Amniotic epithelial cell (primary cell): ENCODE measurements around the gene EVC.
A peak's percentile ranks its signal among the peaks of the same experiment; 100 is the strongest.
"Not testable (repeated sequence)": the region's sequence is repeated elsewhere in the genome, so short reads cannot be mapped to it uniquely, and the experiment has no call there.

ENCODE experiments used
- DNase-seq: peaks from one replicate; pipeline ENCODE4 v3.0.0-alpha.2; 2010; ENCODE audit warnings: low read depth

The EVC gene

DNA sequence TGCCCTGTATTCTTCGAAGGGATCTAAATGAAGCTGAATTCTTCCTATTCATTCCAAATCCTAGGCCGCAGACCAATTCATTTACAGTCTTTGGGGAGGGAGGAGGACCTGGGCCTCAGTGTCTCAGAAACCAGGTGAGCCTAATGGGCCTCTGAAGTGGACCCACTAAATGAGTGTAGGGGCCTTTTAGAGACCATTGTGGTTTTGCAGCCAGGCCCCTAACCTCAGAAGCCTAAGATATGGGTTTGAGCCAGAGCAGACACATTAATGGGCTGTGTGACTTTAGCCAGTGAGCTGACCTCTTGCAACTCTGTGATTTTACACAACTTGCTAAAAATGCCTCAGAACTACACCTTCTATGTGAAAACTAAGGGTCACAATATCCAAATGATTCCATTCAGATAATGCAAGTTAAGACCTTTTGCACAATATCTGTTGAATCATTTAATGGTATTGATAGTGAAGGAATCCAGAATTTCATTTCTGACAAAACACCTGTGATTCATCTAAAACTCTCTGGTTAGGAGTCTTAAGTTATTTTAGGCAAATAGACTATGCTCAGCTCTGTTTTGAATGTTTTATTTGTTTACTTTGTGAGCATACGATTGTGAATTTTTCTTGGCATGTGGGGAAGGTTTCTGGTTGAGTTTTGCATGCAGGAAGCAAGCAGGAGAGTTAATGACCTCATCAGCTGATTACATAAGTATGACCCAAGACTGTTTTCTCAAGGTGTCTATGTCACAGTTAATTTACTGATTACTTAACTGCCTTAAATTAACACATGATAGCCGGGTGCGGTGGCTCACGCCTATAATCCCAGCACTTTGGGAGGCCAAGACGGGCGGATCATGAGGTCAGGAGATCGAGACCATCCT, 75.0 kb downstream of the EVC start:
- peak; percentile 84 for DNase-seq

DNA sequence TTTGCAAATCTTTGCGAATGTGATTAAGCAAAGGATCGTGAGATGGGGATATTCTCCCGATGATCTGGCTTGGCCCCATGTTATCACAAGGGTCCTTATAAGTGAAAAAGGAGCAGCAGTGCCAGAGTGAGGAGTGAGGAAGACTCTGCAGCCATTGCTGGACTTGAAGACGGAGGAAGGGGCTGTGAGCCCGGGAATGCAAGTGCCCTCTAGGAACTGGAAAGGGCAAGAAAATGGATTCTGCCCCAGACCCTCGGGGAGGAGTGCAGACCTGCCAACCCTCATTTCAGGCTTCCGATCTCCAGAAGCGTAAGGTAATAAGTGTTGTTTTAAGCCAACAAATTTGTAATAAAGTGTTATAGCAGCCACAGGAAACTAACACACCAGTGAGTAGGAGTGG, 76.3 kb downstream of the EVC start:
- DNase-seq = no peak

DNA sequence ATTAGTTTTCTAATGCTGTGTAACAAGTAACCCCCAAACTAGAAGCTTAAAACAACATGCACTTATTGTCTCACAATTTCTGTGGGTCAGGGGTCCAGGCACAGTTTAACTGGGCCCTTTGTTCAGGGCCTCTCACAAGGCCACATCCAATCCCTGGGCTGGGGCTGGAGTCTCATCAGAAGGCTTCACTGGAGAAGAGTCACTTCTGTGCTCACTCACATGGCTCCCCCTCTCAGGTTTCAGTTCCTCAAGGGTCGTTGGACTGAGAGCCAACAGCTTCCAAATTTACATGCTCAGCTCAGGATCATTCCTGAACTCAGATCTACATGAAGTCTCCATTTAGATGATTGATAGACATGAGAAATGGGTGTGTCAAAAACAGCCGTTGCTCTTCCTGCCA, 77.1 kb downstream of the EVC start:
- DNase-seq = no peak

DNA sequence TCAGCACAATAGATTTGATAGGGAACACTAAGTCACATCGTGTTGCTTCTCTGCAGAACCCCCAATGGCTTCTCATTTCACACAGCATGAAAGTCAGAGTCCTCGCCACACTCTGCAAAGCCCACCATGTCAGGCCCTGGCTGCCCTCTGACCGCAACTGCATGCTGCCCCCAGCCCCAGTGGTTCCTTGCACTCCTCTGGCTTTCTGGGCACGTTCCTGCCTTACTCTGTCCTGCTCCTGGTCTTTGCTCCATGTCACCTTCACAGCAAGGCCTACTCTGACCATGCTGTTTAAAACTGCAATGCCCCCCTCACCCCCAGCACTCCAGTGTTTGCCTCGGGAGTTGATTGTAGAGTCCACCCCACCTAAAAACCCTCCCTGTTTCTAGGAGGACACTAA, 78.1 kb downstream of the EVC start:
- no peak for DNase-seq

DNA sequence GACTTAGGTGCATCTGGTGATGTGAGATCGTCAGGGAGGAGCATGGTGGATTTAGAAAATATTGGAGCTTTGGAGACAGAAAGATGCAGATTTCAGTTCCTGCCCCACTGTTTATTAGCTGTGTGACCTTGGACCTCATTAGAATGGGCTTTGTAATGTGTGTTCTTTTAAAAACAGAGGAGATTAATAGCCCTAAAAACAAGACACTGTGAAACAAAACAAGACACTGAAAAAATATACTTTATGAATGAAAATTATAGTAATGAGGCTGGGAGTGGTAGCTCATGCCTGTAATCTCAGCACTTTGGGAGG, 79.5 kb downstream of the EVC start:
- DNase-seq = no peak

DNA sequence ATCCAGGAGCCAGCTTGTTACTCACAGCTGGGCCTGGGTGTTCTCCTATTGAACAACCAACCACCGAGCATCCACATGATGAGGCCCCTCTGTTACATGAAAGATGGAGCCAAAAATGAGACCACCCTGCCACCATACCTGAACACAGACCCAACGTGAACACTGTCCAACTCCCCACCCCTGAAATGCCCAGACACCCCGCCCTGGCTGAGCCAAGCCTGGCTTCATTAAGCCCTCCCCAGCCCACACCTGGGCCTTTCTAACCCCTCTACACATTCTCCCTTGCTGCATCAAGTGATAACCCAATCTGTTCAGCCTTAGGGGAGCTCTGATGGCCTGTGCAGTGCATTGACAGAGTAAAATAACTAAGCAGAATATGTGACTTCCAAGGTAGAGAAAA, 80.7 kb downstream of the EVC start:
- no peak for DNase-seq

DNA sequence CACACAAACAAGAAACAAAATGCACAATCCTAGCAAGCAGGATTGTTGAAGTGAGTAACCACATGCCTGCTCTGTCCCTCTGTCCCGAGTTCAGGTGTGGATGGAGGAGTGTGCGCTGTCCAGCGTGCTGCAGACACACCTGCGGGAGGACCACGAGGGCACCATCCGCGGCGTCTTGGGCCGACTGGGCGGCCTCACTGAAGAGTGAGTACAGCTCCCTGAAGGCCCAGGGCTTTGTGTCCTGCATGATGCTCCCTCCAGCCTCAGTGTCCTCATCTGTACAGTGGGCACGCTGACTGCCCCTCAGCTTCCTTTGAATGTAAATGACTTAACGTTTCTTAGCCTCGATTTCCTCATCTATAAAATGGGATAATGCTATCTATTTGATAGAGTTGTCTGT, 82.5 kb downstream of the EVC start:
- no peak for DNase-seq

DNA sequence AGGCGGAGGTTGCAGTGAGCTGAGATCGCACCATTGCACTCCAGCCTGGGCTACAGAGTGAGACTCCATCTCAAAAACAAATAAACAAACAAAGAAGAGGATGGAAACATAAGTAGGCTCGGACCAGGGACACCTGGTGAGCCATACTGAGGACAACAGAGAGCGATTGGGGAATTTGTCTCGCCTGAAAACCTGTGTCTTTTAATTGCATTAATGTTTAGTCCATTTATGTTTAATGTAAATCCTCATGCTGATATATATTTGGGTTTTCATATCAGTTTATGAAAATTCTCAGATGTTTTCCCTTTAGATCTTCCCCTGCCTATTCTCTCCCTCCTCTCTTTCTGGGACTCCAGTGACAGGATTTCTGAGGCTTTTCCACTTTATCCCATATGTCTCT, 84.6 kb downstream of the EVC start:
- DNase-seq = no peak

DNA sequence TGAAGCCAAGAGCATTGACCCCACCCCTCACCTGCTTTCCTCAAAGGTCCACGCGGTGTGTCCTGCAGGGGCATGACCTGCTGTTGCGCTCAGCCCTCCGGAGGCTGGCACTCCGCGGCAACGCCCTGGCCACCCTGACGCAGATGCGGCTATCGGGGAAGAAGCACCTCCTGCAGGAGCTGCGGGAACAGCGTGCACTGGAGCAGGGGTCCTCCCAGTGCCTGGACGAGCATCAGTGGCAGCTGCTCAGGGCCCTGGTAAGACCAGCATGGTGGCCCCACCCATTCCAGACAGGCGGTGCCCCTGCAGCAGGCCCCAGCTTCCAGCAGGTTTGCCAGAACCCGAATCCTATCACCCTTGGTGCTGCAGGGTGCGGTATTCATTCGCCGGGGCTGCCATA, 86.0 kb downstream of the EVC start:
- no peak for DNase-seq

DNA sequence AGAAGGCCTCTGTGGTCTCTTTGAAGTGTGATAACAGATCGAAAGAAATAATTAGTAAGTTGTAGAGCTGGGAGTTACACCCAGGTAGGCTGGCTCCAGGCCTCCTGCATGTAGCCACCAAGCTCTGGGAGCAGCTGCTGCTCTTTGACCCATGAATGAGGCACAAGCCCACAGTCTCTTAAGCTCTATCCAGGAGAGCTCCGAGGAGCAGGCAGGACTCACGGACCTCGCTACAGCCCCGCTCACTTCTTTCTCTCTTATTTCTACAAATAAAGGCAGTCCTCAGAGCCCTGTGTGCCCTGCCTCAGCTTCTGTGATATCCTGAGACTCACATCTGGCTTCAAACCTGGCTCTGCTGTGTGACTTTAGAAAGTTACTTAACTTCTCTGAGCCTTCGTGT, 86.9 kb downstream of the EVC start:
- DNase-seq = no peak

DNA sequence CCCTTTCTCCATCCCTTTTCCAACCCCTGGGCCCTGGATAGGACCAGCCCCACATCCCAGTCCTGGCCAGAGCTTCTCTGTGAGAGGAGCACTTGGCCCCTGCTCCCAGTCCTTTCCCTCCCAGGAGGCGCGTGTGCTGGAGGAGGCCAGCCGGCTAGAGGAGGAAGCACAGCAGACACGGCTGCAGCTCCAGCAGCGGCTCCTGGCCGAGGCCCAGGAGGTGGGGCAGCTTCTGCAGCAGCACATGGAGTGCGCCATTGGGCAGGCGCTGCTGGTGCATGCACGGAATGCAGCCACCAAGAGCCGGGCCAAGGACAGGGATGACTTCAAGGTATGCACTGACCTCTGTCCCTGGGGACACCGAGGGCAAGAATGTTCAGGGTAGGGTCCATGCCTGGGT, 87.5 kb downstream of the EVC start:
- no peak for DNase-seq

DNA sequence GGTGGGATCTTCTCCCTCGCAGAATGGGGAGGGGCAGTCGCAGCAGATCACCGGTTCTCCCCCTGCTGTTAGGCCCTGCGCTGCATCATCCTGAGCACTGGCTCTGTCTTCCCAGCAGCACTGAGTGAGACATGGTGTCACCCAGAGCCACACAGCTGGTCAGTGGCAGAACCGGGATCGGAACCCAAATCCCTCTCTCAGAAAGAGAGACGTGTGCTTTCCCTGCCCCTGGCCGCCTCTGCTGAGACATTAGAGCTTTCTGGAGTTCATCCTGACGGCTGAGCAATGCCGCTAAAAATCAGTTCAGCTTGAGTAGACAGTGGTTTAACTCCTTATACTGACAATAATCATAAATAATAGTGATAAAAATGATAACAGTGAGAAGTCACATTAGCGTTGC, 87.9 kb downstream of the EVC start:
- no peak for DNase-seq

DNA sequence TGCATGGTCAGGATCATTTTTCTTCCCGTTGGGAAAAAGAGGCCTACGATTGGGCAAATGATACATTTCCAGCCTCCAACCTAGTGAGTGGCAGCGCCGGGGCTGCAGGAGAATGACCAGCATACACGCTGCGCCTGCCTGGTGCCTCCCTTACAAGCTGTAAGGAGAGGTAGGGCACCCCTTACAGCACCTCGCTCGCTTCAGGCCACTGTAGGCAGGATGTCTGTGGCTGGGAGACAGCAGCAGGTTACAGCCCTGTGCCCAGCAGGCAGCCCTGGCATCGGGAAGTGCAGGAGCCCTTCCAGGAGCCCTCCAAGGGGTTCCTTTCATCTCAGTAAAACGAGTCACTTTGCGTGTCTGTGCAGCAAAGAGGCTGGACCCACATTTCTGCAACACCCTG, 88.4 kb downstream of the EVC start:
- DNase-seq = no peak

DNA sequence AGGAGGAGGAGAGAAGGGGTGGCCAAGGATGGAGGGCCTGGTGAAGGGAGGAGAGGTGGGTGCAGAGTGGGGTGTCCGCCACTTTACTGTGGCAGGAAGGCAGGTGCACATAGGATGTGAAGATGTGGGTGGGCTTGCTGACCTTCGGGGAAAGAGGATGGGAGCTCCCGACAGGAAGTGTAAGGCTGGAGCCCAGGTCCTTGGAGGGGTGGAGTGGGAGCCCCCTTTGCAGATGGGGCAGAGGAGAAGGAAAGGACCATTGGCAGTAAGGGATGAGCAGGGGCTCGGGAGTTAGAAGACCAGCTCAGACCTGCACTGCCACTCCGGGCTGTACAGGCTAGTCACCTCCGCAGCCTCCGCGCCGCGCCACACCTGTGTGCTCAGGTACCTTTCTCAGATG, 89.5 kb downstream of the EVC start:
- no peak for DNase-seq

DNA sequence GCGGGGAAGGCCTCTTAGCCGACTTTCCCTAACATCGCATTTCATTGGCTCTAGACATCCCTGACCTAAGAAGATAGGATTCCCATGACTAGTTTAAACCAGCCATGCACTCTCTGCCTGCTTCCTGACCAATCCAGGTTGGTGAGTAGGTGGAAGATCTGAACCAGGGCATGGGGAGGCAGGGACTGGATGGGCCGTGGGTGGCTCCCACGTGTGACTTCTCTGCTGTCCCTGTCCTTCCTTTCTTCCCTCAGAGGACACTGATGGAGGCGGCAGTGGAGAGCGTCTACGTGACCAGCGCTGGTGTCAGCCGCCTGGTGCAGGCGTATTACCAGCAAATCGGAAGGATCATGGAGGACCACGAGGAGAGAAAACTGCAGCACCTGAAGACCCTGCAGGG, 90.7 kb downstream of the EVC start:
- no peak for DNase-seq

DNA sequence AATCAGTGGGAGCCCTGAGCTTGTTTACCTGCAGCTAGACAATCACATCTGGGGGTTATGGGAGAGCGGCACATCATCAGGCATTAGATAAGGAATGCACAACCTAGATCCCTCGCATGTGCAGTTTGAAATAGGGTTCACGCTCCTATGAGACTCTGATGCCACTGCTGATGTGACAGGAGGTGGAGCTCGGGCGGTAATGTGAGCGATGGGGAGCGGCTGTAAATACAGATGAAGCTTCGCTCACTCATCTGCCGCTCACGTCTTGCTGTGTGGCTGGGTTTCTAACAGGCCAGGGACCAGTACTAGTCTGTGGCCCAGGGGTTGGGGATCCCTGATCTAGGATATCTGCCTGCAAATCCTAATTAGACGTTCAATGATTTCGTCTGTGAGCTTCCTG, 91.6 kb downstream of the EVC start:
- DNase-seq = no peak

DNA sequence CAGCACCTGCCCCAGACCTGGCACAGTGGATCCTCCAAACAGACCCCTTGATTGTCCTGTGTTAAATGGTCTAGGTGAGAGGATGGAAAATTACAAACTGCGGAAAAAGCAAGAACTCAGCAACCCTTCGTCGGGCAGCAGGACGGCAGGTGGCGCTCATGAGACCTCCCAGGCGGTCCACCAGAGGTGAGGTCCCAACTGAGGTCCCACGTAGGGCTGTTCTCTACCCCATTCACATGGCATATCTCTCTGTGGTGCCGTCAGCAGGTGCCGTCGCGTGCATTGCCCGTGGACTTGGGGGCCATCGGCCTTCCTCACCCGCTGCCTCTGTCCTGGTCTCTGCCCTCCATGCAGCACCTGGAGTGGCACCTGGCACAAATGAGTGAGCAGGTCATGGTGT, 93.7 kb downstream of the EVC start:
- DNase-seq = no peak

DNA sequence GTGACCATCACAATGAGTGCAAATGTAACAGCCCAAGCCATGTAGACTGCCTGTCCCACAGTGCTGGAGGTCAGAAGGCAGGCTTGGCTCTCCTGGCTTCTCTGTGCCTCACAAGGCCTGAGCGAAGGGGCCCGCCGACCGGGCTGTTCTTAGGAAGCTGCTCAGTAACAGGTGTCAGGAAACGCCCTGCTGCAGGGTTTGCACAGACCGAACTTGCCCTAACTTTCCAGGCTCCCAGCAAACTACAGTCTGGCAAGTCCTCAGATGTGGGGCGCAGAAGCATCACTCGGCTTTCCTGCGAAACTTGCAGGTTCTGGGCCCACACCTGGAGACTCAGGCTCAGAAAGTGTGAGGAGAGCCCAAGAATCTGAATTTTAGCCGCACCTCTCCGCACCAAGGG, 94.3 kb downstream of the EVC start:
- no peak for DNase-seq

DNA sequence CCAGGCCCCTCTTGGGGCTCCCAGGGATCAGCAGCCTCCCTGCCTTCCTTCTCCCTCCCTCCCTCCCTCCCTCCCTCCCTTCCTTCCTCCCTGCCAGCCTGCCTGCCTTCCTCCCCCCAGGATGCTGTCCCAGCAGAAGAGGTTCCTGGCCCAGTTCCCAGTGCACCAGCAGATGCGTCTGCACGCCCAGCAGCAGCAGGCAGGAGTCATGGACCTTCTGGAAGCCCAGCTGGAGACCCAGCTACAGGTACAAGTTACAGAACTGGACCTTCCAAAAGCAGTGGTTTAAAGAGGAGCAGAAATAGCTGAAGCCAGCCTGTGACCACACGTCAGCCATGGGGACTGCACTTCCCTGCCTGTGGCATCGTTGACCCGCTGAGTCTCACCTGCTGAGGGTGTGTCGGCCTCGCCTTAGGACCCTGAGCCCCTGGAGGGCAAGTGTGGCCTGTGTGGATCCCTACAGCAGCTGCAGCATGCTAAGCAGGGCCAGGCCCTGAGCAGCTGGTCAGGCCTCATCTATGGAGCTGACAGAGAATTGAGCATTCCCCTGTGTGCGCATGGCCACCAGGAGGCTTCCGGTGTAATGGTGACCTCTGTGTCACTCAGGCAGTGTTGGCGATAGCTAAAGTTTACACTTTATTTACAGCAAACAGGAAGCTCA, 97.2 kb downstream of the EVC start:
- DNase-seq = no peak

DNA sequence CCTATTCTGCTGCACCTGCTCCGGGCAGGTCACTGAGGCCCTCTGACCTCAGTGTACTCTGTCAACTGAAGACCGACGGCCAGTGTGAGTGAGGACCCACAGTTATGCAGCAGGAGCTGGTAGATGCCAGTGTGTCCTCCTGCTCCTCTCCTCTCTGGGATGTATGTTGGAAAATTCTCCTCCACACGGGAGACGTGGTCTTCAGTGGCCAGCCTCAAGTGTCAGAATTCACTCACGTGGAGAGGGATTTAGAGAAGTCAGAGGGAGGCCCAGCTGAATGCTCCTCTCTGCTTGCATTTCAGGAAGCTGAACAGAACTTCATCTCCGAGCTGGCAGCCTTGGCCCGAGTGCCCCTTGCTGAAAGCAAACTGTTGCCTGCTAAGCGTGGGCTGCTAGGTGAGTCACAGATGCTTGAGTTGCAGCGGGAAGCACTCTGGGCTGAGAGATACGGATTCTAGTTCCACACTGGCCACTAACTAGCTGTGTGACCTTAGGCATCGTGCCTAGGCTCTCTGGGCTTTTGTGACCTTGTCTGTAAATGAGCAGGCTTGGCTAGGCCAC, 98.3 kb downstream of the EVC start:
- peak; percentile 22 for DNase-seq

DNA sequence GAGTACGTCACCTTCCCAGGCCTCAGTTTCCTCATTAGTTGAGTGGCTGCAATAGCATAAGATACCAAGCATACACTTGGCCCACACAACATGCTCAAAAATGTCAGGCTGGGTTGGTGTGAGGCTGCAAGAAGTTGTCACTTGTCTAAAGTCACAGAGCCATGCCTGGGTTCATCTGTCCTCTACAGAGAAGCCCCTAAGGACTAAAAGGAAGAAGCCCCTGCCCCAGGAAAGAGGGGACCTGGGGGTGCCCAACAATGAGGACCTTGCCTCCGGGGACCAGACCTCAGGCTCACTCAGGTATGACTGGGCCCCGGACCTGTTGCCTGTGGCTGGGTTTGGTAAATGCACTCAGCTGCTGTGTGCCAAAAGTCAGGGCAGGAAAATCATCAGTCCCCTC, 99.2 kb downstream of the EVC start:
- DNase-seq = no peak

DNA sequence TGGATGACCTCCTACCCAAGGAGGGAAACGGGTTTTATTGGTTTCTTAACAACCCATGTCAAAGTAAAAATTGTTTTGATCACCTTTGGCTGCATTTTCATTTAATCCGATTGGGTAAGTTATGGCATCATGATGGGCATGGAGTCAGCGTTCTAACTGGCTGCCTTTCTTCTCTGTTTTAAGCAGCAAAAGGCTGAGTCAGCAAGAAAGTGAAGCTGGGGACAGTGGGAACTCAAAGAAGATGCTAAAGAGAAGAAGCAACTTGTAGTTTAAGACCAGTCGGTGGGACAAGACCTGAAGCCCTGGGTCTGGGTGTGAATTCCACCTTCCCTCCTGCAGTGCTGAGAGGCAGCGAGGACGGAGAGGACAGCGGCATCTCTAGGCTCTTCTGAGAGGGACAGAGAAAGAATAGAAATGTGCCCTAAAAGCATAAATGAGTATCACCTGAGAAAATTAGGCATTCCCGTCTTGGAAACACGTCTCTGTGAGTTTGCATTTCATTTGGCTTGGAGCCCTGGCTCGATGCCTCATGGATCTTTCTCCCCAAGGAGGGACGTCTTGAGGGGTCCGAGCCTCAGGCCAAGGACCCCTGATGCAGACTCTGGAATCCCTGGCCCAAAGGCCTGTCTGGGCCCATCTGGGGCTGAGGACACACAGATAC, 99.9 kb downstream of the EVC start:
- no peak for DNase-seq

DNA sequence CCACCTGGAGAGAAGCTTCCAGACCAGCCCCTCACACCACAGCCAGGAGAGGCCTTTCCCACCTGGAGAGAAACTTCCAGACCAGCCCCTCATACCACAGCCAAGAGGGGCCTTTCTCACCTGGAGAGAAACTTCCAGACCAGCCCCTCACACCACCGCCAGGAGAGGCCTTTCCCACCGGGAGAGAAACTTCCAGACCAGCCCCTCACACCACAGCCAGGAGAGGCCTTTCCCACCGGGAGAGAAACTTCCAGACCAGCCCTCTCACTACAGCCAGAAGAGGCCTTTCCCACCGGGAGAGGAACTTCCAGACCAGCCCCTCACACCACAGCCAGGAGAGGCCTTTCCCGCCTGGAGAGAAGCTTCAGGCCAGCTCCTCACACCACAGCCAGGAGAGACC, 101.1 kb downstream of the EVC start:
- not testable (repeated sequence) for DNase-seq
